Coronary artery (tissue), 2 donors: ENCODE measurements around the gene CHST6.
"Not testable (repeated sequence)": the region's sequence is repeated elsewhere in the genome, so short reads cannot be mapped to it uniquely, and the experiment has no call there.

ENCODE experiments used
- DNase-seq: peaks from one replicate; pipeline ENCODE4 v3.0.0-alpha.2; 2017; ENCODE audit warnings: low spot score
- H3K27ac ChIP-seq, 2 donors: fragments of 200-600 bp; sonication (generic); one replicate each; pipeline ENCODE4 v1.5.1; 2016 to 2019
- H3K4me3 ChIP-seq: fragments of 200-600 bp; sonication (generic); 2 replicates; pipeline ENCODE4 v1.5.1; 2016; ENCODE audit warnings: mild to moderate bottlenecking, moderate library complexity
- CTCF ChIP-seq: fragments of 200-600 bp; sonication (generic); IDR thresholded peaks from one replicate; pipeline ENCODE4 v1.5.1; 2019; ENCODE audit warnings: antibody characterized with exemption

CHST6 gene

GRCh38 chr16:75495076-75495674 is at the start of gene CHST6:
CHST6 (minus strand) TSS chr16:75495441; CDS start chr16:75479828, 15,613 bp downstream.
- DNase-seq: no peak
- peak within 1 kb of the TSS in 1 of 2 donors; percentile 42 for H3K27ac ChIP-seq
- TF ChIP-seq CTCF: no peak
- H3K4me3 ChIP-seq: peak within 1 kb of the TSS; percentile 77

- H3K27ac ChIP-seq, DNase-seq, H3K4me3 ChIP-seq: not testable (repeated sequence)
Observed at GRCh38 chr16:75542462-75542861, 47.2 kb upstream of the CHST6 start.

GRCh38 chr16:75541236-75541635 is 46.0 kb upstream of the CHST6 start:
- H3K27ac ChIP-seq: no peak overlapping the region
- no peak for TF ChIP-seq CTCF

GRCh38 chr16:75538882-75539565 is 43.8 kb upstream of the CHST6 start:
- not testable (repeated sequence) for DNase-seq
- H3K27ac ChIP-seq: peak overlapping the region in 1 of 2 donors; percentile 72

More at GRCh38 chr16:75541236-75541635, 46.0 kb upstream of the CHST6 start:
- H3K4me3 ChIP-seq: no peak overlapping the region
- no peak for DNase-seq

GRCh38 chr16:75537776-75538175 is 42.5 kb upstream of the CHST6 start:
- H3K27ac ChIP-seq: no peak overlapping the region

More at GRCh38 chr16:75538882-75539565, 43.8 kb upstream of the CHST6 start:
- not testable (repeated sequence) for H3K4me3 ChIP-seq

GRCh38 chr16:75535901-75536300 is 40.7 kb upstream of the CHST6 start, which contains the start of gene CHST5:
CHST5 (minus strand) TSS chr16:75536108; CDS start chr16:75530384, 5,724 bp downstream.
- TF ChIP-seq CTCF: no peak
- DNase-seq: no peak
- H3K27ac ChIP-seq: no peak within 1 kb of the TSS
- no peak within 1 kb of the TSS for H3K4me3 ChIP-seq

More at GRCh38 chr16:75537776-75538175, 42.5 kb upstream of the CHST6 start:
- H3K4me3 ChIP-seq: no peak overlapping the region
- TF ChIP-seq CTCF: no peak
- DNase-seq: no peak

GRCh38 chr16:75535211-75535843 is 40.1 kb upstream of the CHST6 start:
- no peak for DNase-seq

More at GRCh38 chr16:75535211-75535843, 40.1 kb upstream of the CHST6 start:
- no peak for TF ChIP-seq CTCF
- H3K4me3 ChIP-seq: no peak overlapping the region
- H3K27ac ChIP-seq: no peak overlapping the region
